Measurements from ENCODE around the gene CTU2.

Gene CTU2

GRCh38 chr16:88713054-88713453 lies 6.8 kb downstream of the CTU2 start:
- Histone ChIP-seq H3K9ac (ENCODE audit: low read length in 5 of 5) (no peak overlapping the region), H3K4me1 (ENCODE audit: control insufficient read depth in 5 of 5, insufficient read depth in 5 of 5, low read length in 5 of 5) (peaks cover 0 to 11% (median 0%) of the 10 kb centered on the region in 5 donors), H3K9me3 (ENCODE audit: control insufficient read depth in 5 of 5, low read length in 5 of 5) (no peaks in the 10 kb centered on the region), H3K27me3 (ENCODE audit: control insufficient read depth in 5 of 5, insufficient read depth in 4 of 5, low read length in 5 of 5) (no peaks in the 10 kb centered on the region), H3K4me3 (ENCODE audit: low read depth in 1 of 5, low read length in 5 of 5) (no peak overlapping the region), H3K36me3 (ENCODE audit: control insufficient read depth in 5 of 5, insufficient read depth in 5 of 5, low read length in 5 of 5) (peaks cover 0 to 53% (median 48%) of the 10 kb centered on the region in 5 donors), H3K27ac (ENCODE audit: low read depth, low read length) (no peak overlapping the region)

GRCh38 chr16:88713568-88714419 lies 7.5 kb downstream of the CTU2 start:
- H3K36me3 ChIP-seq (ENCODE audit: control insufficient read depth in 5 of 5, insufficient read depth in 5 of 5, low read length in 5 of 5), result peaks cover 0 to 61% (median 56%) of the 10 kb centered on the region in 5 donors
- peaks cover 0 to 15% (median 1%) of the 10 kb centered on the region in 5 donors for H3K4me1 ChIP-seq (ENCODE audit: control insufficient read depth in 5 of 5, insufficient read depth in 5 of 5, low read length in 5 of 5)
- H3K4me3 ChIP-seq (ENCODE audit: low read depth in 1 of 5, low read length in 5 of 5), result no peak overlapping the region
- H3K27ac ChIP-seq (ENCODE audit: low read depth, low read length), result no peak overlapping the region
- no peaks in the 10 kb centered on the region for H3K9me3 ChIP-seq (ENCODE audit: control insufficient read depth in 5 of 5, low read length in 5 of 5)
- H3K27me3 ChIP-seq (ENCODE audit: control insufficient read depth in 5 of 5, insufficient read depth in 4 of 5, low read length in 5 of 5), result no peaks in the 10 kb centered on the region
- no peak overlapping the region for H3K9ac ChIP-seq (ENCODE audit: low read length in 5 of 5)

GRCh38 chr16:88714420-88715302 lies 8.4 kb downstream of the CTU2 start:
- H3K27ac ChIP-seq (ENCODE audit: low read depth, low read length), result no peak overlapping the region
- H3K36me3 ChIP-seq (ENCODE audit: control insufficient read depth in 5 of 5, insufficient read depth in 5 of 5, low read length in 5 of 5), result peaks cover 0 to 68% (median 64%) of the 10 kb centered on the region in 5 donors
- H3K4me1 ChIP-seq (ENCODE audit: control insufficient read depth in 5 of 5, insufficient read depth in 5 of 5, low read length in 5 of 5), result peaks cover 0 to 24% (median 10%) of the 10 kb centered on the region in 5 donors
- H3K9ac ChIP-seq (ENCODE audit: low read length in 5 of 5), result no peak overlapping the region
- no peak overlapping the region for H3K4me3 ChIP-seq (ENCODE audit: low read depth in 1 of 5, low read length in 5 of 5)
- no peaks in the 10 kb centered on the region for H3K27me3 ChIP-seq (ENCODE audit: control insufficient read depth in 5 of 5, insufficient read depth in 4 of 5, low read length in 5 of 5)
- no peaks in the 10 kb centered on the region for H3K9me3 ChIP-seq (ENCODE audit: control insufficient read depth in 5 of 5, low read length in 5 of 5)

GRCh38 chr16:88715312-88716190 lies 9.2 kb downstream of the CTU2 start:
- Histone ChIP-seq H3K9ac (ENCODE audit: low read length in 5 of 5) (no peak overlapping the region), H3K27me3 (ENCODE audit: control insufficient read depth in 5 of 5, insufficient read depth in 4 of 5, low read length in 5 of 5) (no peaks in the 10 kb centered on the region), H3K9me3 (ENCODE audit: control insufficient read depth in 5 of 5, low read length in 5 of 5) (no peaks in the 10 kb centered on the region), H3K27ac (ENCODE audit: low read depth, low read length) (no peak overlapping the region), H3K4me1 (ENCODE audit: control insufficient read depth in 5 of 5, insufficient read depth in 5 of 5, low read length in 5 of 5) (peaks cover 0 to 24% (median 10%) of the 10 kb centered on the region in 5 donors), H3K4me3 (ENCODE audit: low read depth in 1 of 5, low read length in 5 of 5) (no peak overlapping the region), H3K36me3 (ENCODE audit: control insufficient read depth in 5 of 5, insufficient read depth in 5 of 5, low read length in 5 of 5) (peaks cover 0 to 74% (median 72%) of the 10 kb centered on the region in 5 donors)

GRCh38 chr16:88716201-88716600 lies 9.9 kb downstream of the CTU2 start:
- Histone ChIP-seq H3K27ac (ENCODE audit: low read depth, low read length) (no peak overlapping the region), H3K36me3 (ENCODE audit: control insufficient read depth in 5 of 5, insufficient read depth in 5 of 5, low read length in 5 of 5) (peaks cover 0 to 81% (median 79%) of the 10 kb centered on the region in 5 donors), H3K4me1 (ENCODE audit: control insufficient read depth in 5 of 5, insufficient read depth in 5 of 5, low read length in 5 of 5) (peaks cover 0 to 24% (median 10%) of the 10 kb centered on the region in 5 donors), H3K9me3 (ENCODE audit: control insufficient read depth in 5 of 5, low read length in 5 of 5) (no peaks in the 10 kb centered on the region), H3K4me3 (ENCODE audit: low read depth in 1 of 5, low read length in 5 of 5) (no peak overlapping the region), H3K27me3 (ENCODE audit: control insufficient read depth in 5 of 5, insufficient read depth in 4 of 5, low read length in 5 of 5) (no peaks in the 10 kb centered on the region), H3K9ac (ENCODE audit: low read length in 5 of 5) (no peak overlapping the region)

GRCh38 chr16:88716601-88717001 lies 10.3 kb downstream of the CTU2 start:
- Histone ChIP-seq H3K4me1 (ENCODE audit: control insufficient read depth in 5 of 5, insufficient read depth in 5 of 5, low read length in 5 of 5) (peaks cover 0 to 24% (median 10%) of the 10 kb centered on the region in 5 donors), H3K9ac (ENCODE audit: low read length in 5 of 5) (no peak overlapping the region), H3K4me3 (ENCODE audit: low read depth in 1 of 5, low read length in 5 of 5) (no peak overlapping the region), H3K9me3 (ENCODE audit: control insufficient read depth in 5 of 5, low read length in 5 of 5) (no peaks in the 10 kb centered on the region), H3K27me3 (ENCODE audit: control insufficient read depth in 5 of 5, insufficient read depth in 4 of 5, low read length in 5 of 5) (no peaks in the 10 kb centered on the region), H3K27ac (ENCODE audit: low read depth, low read length) (no peak overlapping the region), H3K36me3 (ENCODE audit: control insufficient read depth in 5 of 5, insufficient read depth in 5 of 5, low read length in 5 of 5) (peaks cover 0 to 85% (median 83%) of the 10 kb centered on the region in 5 donors)

GRCh38 chr16:88718178-88718577 lies 11.9 kb downstream of the CTU2 start:
- peaks cover 0 to 24% (median 10%) of the 10 kb centered on the region in 5 donors for H3K4me1 ChIP-seq (ENCODE audit: control insufficient read depth in 5 of 5, insufficient read depth in 5 of 5, low read length in 5 of 5)
- H3K9ac ChIP-seq (ENCODE audit: low read length in 5 of 5), result no peak overlapping the region
- H3K27ac ChIP-seq (ENCODE audit: low read depth, low read length), result no peak overlapping the region
- H3K36me3 ChIP-seq (ENCODE audit: control insufficient read depth in 5 of 5, insufficient read depth in 5 of 5, low read length in 5 of 5), result peaks cover 0 to 100% (median 97%) of the 10 kb centered on the region in 5 donors
- no peak overlapping the region for H3K4me3 ChIP-seq (ENCODE audit: low read depth in 1 of 5, low read length in 5 of 5)
- H3K9me3 ChIP-seq (ENCODE audit: control insufficient read depth in 5 of 5, low read length in 5 of 5), result no peaks in the 10 kb centered on the region
- no peaks in the 10 kb centered on the region for H3K27me3 ChIP-seq (ENCODE audit: control insufficient read depth in 5 of 5, insufficient read depth in 4 of 5, low read length in 5 of 5)

GRCh38 chr16:88719267-88719932 lies 13.1 kb downstream of the CTU2 start:
- Histone ChIP-seq H3K9me3 (ENCODE audit: control insufficient read depth in 5 of 5, low read length in 5 of 5) (no peaks in the 10 kb centered on the region), H3K36me3 (ENCODE audit: control insufficient read depth in 5 of 5, insufficient read depth in 5 of 5, low read length in 5 of 5) (peaks cover 0 to 99% (median 97%) of the 10 kb centered on the region in 5 donors), H3K4me1 (ENCODE audit: control insufficient read depth in 5 of 5, insufficient read depth in 5 of 5, low read length in 5 of 5) (peaks cover 0 to 24% (median 10%) of the 10 kb centered on the region in 5 donors), H3K27me3 (ENCODE audit: control insufficient read depth in 5 of 5, insufficient read depth in 4 of 5, low read length in 5 of 5) (no peaks in the 10 kb centered on the region), H3K27ac (ENCODE audit: low read depth, low read length) (no peak overlapping the region), H3K9ac (ENCODE audit: low read length in 5 of 5) (no peak overlapping the region), H3K4me3 (ENCODE audit: low read depth in 1 of 5, low read length in 5 of 5) (no peak overlapping the region)

GRCh38 chr16:88719933-88720296 lies 13.6 kb downstream of the CTU2 start:
- H3K9ac ChIP-seq (ENCODE audit: low read length in 5 of 5), result no peak overlapping the region
- no peaks in the 10 kb centered on the region for H3K27me3 ChIP-seq (ENCODE audit: control insufficient read depth in 5 of 5, insufficient read depth in 4 of 5, low read length in 5 of 5)
- H3K4me3 ChIP-seq (ENCODE audit: low read depth in 1 of 5, low read length in 5 of 5), result no peak overlapping the region
- peaks cover 0 to 24% (median 10%) of the 10 kb centered on the region in 5 donors for H3K4me1 ChIP-seq (ENCODE audit: control insufficient read depth in 5 of 5, insufficient read depth in 5 of 5, low read length in 5 of 5)
- H3K9me3 ChIP-seq (ENCODE audit: control insufficient read depth in 5 of 5, low read length in 5 of 5), result no peaks in the 10 kb centered on the region
- H3K36me3 ChIP-seq (ENCODE audit: control insufficient read depth in 5 of 5, insufficient read depth in 5 of 5, low read length in 5 of 5), result peaks cover 0 to 99% (median 97%) of the 10 kb centered on the region in 5 donors
- H3K27ac ChIP-seq (ENCODE audit: low read depth, low read length), result no peak overlapping the region

All from subcutaneous abdominal adipose tissue (tissue), 5 donors.